Gastroesophageal sphincter (tissue), 3 donors: Measurements from ENCODE around the gene CD83.

Experiments used
- POLR2AphosphoS5 ChIP-seq: sonication (generic); formaldehyde crosslinking; IDR thresholded peaks from one replicate; pipeline ENCODE4 v1.6.1; 2017; ENCODE audit warnings: antibody characterized with exemption
- TF ChIP-seq, protein P1 (sequence below), 4 experiments: fragments of 200-600 bp in 2 of 4; fragments of 450-650 bp in 2 of 4; sonication (generic) in 1 of 4; IDR thresholded peaks; one replicate each; pipeline ENCODE4 v1.5.1; 2017 to 2019; ENCODE audit warnings: antibody characterized with exemption in 4 of 4, mild to moderate bottlenecking in 2 of 4, moderate library complexity in 2 of 4

DNA sequence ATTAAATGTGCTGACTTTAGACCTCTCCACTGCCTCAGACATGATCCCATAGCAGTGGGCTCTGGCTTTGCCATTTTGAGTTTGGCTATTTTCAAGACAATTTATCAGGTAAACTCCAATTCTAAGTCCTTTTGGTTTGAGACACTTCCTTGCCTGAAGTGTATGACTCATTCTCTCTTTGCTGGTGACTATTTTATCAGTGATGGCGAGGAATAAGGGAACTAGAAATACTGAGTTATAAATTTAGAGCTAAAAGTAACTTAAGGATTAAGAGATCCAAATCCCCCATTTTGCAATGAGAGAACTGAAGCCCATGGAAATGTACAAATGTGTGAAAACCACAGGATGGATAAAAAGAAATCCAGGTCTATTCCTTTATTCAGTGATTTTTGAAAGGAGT, 30.9 kb upstream of the CD83 start:
- TF ChIP-seq, protein P1, sequence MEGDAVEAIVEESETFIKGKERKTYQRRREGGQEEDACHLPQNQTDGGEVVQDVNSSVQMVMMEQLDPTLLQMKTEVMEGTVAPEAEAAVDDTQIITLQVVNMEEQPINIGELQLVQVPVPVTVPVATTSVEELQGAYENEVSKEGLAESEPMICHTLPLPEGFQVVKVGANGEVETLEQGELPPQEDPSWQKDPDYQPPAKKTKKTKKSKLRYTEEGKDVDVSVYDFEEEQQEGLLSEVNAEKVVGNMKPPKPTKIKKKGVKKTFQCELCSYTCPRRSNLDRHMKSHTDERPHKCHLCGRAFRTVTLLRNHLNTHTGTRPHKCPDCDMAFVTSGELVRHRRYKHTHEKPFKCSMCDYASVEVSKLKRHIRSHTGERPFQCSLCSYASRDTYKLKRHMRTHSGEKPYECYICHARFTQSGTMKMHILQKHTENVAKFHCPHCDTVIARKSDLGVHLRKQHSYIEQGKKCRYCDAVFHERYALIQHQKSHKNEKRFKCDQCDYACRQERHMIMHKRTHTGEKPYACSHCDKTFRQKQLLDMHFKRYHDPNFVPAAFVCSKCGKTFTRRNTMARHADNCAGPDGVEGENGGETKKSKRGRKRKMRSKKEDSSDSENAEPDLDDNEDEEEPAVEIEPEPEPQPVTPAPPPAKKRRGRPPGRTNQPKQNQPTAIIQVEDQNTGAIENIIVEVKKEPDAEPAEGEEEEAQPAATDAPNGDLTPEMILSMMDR (IDR thresholded peaks at IDR 0.05) = no peak
- no peak for TF ChIP-seq POLR2AphosphoS5
